Subcutaneous adipose tissue (tissue), 4 donors: Measurements from ENCODE around the gene ADAD2. TPM values are rescaled to one million over a fixed set of nuclear protein-coding genes. Genes with fewer than 3 reads are reported as not detected.

Source experiments
- total RNA-seq, 4 donors: library from RNA; depleted of rRNA; stranded (reverse); fragments of >200 nt; gene quantifications; one replicate each; pipeline ENCODE4 v1.1.0, GENCODE V29; 2016
- TF ChIP-seq, protein P1 (sequence below): fragments of 450-650 bp; IDR thresholded peaks from one replicate; pipeline ENCODE4 v1.5.1; 2016; ENCODE audit warnings: low read depth, mild to moderate bottlenecking, control low read depth, antibody characterized with exemption, moderate library complexity

ADAD2 gene
- total RNA-seq, 4 donors from 2014 or later: 3.6 to 4.4 TPM; not detected in 2

DNA sequence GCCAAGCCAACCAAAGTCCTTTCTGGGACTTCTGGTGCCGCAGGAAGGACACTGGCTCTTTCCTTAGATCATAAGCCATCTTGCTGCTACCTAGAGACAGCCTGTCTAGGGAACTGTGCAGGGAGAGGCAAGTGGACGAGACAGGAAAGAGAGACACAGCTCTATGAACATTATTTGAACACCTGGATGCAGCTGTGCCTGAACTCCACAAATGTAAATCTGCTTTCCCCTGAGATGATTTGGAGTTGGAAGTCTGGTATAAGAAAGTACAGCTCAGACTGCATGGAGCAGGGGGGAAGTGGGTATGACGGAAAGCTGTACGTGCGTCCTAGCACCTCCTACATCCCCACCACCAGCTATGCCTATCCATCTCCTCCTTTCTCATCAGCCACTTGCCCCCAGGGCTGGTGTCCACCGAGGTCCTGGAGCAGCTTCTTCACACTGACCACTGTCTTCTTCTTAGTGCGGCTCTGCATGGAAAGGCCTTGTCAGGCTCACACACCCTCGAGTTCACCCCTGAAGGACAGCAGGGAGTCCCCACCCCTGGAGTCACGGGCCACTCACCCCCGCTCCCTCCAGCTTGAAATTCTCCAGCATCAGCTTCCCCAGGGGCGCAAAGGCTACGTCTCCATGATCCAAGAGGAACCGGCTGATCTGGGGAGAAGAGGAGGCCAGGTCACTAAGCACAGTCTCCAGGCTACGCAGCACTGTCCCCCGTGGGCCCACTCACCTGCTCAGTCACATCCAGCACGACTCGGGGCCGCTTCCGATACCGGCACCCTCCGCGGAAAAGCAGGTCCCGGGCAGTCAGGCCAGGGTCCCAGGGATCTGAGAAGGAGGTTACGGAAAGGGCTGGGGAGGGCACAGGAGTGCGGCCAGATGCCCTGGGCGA is 8.0 kb upstream of the ADAD2 start:
- TF ChIP-seq, protein P1, sequence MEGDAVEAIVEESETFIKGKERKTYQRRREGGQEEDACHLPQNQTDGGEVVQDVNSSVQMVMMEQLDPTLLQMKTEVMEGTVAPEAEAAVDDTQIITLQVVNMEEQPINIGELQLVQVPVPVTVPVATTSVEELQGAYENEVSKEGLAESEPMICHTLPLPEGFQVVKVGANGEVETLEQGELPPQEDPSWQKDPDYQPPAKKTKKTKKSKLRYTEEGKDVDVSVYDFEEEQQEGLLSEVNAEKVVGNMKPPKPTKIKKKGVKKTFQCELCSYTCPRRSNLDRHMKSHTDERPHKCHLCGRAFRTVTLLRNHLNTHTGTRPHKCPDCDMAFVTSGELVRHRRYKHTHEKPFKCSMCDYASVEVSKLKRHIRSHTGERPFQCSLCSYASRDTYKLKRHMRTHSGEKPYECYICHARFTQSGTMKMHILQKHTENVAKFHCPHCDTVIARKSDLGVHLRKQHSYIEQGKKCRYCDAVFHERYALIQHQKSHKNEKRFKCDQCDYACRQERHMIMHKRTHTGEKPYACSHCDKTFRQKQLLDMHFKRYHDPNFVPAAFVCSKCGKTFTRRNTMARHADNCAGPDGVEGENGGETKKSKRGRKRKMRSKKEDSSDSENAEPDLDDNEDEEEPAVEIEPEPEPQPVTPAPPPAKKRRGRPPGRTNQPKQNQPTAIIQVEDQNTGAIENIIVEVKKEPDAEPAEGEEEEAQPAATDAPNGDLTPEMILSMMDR: no peak

DNA sequence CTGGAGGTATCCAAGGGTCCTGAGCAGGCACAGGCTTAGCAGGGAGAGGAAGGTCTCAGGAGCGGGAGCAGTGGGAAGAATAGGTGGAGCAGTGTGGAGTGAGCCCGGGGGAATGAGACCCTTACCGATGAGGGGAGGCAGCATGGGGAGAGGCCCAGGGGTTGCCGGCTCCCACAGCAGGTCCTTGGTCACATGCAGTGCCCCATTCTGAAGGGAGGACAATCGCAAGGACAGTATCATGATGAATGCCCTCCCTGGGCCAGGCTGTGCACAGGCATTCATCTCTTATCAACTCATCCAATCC is 7.4 kb upstream of the ADAD2 start:
- TF ChIP-seq, protein P1: no peak

DNA sequence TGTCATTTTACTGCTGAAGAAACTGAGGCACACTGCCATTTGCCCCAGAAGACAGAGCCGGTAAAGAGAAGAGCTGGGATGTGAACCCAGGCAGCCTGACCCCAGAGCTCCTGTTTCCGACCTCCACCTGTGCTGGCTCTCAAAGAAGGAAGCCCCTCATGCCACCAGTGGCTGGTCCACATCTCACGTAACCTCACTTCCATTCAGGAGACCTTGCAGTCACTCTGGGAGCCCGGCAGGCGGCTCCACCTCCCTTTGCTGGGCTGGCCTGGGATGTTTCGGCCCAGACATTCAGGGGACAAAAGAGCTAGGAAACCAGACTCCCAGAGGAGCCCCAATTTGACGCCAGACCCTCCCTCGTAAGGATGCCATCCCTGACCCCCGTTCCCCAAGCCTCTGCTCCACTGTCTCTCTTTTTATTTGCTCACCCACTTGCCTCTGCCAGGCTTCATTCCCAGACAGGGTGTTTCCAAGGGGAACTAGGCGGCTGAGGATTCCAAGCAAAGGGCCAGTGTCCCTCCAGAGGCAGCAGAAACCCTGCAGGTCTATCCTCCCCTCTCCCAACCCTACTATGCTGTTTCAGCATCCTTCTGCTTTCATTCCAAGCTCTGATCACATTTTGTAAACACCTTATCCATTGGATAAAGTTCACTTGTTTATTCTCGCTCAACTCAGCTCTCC is 6.9 kb upstream of the ADAD2 start:
- TF ChIP-seq, protein P1: no peak

DNA sequence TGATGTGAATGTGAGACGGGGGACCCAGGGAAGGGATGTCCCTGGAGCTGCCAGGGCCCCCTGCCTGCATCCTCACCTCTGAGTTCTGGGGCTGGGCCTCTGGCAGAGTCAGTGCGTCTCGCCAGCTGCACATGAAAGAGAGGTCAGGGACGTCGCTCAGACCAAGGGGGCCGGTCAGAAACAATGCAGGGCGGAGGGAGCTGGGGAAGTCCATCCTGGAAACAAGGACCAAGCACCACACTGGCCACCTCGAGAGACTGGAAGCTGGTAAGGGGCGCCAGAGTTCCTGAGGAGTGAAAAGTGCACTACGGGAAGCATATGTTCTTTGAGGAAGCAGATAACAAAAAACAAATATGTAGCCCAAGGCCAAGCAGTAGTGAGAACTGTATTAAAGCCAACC is 6.2 kb upstream of the ADAD2 start:
- TF ChIP-seq, protein P1: no peak

DNA sequence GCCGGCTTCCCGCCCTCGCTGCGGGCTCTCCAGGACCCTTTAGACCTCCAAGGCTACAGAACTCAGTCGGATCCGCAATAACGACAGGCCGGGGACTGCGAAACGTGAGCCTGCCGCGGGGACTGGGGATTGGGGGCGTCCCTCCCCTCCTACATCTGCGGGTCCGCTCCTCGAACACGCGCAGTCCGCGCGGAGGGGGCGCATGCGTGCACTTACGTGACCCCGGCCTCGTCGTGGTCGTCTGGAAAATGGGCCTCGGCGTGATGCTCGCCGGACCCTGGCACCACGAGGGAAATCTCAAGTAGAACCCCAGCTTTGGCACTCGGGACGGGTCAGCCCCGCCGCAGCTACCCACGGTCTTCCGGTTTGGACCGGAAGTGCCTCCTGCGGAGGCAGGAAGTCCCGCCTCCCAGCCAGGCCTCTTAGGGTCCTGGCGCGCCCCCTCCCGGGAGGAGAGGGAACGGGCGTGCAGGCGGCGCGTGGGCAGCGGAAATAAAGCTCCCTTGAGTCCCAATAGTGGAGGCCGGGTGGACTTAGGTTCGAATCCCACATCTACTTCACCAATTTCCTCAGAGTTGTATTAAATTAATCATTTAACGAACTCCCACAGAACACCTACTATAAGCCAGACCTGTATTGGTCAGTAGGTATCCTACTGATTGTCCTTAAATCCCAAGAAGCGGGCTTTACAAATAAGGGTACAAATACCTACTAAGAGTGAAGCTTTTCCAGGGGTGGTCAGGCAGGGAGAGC is 4.1 kb upstream of the ADAD2 start, which contains the start of gene TAF1C:
TAF1C (minus strand) TSS at position 373 of the 753 bp plus-strand sequence. CDS start 2,069 bp downstream, outside the sequence.
- TF ChIP-seq, protein P1: no peak

DNA sequence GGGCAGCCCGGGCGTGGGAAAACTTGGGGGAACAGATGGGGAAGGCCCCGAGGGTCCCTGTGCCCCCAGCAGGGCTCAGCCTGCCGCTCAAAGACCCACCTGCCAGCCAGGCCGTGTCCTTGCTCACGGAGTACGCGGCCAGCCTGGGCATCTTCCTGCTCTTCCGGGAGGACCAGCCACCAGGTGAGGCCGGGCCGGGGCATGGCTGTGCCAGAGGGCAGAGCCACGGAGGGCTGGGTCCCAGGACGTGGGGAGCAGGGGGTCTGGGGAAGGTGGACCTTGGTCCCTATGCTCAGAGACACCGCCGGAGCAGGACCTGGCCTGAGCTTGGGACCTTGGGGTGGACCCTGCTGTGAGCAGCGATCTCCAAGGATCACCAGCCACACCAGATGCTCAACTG is 509 bp downstream of the ADAD2 start:
- TF ChIP-seq, protein P1: no peak

DNA sequence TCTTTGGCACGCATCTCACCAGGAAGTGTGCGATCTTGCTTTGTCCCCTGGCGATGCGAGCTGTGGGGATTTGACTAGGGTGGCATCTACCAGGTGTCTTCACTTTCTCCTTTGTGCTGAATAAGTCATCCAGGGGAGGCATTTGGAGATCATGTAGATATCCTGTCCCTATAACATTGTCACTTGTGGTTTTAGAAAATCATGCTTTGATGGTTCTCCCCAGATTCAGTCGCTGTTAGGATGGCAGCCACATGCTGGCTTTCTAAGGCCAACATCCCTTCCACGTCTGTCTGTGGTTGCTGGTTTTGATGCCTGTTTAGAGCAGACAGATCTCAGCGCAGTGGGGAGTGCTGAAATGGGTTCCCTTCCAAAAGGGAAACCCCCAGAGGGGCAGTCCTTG is 2.5 kb downstream of the ADAD2 start:
- TF ChIP-seq, protein P1: no peak
